ENCODE results near the gene CACNA1D.
A peak's percentile ranks its signal among the peaks of the same experiment; 100 is the strongest.

The CACNA1D gene

DNA sequence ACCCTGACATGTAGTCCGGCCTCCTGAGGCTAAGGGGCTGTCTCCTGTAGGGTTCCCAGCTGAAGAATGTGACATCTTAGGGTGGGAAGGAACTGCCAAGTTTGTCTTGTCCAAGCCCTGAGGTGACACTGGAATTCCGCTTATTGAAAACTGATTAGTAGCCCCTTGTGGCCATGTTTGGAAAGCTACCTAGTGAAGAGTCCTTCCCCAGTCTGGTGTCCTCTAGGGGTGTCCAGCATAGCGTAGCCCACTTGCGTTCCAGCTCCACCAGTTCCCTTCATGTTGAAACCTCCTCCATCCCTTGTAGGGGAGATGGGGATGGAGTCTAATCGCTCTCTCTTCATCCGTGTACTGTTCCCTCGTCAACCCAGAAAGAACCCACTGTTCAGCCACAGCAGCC, 272.3 kb downstream of the CACNA1D start:
- DNase-seq: no peak

DNA sequence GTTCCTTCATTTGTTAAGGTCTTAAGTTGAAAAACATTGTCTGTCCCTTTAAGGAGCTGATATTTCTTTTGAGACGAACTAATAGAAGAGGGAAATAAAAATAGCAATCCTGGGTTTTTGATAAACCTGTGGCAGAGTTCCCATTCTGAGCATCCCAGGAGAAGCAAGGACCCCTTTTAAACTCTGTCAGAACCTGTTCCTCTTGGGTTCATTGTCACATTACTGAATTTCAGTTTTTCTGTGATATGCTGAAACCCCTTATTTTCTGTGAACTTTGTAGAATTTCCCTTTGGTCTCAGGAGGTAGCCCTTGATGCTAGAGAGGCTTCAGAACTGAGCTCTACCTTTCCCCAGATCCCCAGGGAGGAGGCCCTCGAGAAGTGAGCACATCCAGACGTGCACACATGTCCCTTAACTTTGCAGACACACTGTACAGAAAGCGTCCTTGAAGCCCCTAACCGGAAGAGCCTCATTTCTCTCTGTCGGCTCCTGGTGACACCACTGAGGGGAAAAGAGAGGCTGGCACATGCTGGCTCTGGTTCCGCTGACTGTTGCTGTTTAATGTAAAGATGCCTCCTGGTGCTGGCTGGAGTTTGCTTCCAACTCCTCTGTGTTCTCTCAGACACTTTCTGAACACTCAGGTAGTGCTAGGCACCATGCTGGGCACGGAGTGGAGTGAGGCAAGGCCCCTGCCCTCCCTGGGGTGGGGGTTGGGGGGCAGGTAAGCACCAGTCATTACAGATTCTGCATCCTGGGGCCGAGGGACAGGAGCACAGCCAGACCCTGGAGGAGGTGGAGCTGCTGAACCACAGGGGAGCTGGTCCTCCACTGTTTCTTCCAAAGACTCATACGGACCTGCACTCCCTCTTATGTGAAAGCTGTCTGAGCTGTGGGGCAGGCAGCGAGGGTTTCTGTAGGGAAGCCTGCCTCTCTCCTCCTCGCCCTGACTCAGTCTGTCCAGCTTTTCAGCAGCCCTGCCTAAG, 274.4 kb downstream of the CACNA1D start:
- no peak for DNase-seq

DNA sequence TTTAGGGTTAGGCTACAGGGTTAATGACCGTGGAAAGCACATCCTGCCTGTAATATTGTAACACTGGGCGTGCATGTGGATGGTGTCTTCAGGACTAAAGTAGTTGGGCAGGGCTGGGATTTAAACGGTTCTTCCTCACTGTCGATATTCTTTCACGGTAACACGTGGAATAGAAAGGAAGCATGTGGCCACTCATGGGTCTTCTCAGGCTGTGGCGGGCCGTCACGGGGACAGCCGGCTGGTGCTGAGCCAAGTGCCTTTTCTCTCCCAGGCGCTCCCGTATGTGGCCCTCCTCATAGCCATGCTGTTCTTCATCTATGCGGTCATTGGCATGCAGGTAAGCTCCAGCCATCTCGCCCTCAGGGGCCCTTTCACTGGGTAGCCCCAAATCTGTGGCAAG, 278.2 kb downstream of the CACNA1D start:
- DNase-seq: no peak

DNA sequence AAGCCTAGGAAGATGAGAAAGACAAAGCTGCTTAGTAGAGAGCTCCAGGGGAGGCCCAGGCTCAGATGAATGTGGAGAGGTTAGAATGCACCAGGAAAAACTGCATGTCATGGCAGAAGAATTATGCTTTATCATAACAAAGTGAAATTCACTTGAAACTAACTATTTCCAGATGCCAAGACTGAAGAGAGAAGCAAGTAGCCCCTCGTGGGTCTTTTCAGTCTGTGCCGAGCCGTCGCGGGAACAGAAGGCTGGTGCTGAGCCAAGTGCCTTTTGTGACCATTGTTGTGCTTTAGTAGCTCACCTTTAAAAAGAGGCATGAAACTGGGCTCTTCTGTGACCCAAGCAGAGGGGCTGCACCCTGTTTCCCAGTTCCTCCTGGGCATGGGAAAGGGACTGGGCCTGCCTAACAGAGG, 278.6 kb downstream of the CACNA1D start:
- DNase-seq: no peak

DNA sequence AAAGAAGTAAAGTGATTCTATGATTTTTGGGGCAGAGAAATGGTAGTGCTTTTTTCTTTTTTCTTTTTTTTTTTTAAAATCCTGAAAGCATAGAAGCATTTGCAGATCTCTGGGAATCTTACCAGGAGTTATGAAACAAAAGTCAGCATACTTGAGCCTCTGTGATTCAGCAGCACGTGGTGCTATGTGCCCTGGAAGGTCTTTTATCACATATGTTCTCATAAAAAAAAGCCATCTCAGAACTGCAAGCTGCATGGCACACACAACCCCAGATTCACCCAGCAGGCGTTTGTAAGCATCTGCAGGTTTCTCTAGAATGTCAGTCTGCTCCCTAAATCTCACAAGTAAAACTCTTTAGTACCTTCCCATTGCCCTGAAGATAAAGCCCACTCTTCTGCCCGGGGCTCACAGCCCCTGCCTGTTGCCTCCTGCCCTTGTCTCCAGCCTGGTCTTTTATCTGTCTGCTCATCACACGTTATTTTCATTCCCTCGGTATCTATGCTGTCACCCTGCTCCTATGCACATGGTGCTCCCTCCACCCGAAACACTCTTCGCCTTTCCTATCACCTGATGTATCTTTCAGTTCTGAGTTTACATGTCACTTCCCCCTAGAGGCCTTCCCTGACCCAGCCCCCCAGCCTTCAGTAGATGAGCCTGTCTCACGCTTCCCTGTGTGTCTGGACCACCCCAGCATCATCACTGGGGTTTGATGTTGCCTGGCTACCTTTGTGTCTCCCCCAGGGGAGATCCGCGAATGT, 279.4 kb downstream of the CACNA1D start:
- DNase-seq: no peak

DNA sequence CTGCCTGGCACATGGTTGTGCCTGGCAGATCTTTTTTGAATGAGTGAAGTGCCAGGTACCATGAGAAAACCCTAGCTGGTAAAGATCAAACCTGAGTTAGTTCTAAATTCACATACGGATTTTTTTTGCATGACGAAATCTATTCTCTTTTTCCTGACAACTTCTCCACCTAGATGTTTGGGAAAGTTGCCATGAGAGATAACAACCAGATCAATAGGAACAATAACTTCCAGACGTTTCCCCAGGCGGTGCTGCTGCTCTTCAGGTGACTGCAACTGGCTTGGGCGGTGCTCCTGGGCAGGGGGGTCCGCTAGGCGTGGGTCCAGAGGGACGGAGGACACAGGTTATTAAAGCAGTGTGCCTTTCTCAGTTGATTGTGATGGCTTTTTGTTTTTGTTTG, 280.0 kb downstream of the CACNA1D start:
- no peak for DNase-seq

DNA sequence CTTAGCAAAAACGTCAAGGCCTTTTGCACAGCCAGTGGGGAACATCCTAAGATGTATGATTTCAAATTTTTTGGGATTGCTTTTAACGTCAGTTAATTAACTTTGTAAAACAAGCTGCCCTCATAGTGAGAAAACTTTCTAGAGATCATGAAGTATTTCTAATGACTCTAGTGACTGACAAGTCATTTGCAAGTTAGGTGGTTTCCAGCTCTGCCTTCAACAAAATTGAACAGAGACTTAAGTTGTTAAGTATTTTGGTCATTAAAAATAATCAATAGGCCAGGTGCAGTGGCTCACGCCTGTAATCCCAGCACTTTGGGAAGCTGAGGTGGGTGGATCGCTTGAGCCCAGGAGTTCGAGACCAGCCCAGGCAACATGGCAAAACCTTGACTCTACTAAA, 280.6 kb downstream of the CACNA1D start:
- no peak for DNase-seq

DNA sequence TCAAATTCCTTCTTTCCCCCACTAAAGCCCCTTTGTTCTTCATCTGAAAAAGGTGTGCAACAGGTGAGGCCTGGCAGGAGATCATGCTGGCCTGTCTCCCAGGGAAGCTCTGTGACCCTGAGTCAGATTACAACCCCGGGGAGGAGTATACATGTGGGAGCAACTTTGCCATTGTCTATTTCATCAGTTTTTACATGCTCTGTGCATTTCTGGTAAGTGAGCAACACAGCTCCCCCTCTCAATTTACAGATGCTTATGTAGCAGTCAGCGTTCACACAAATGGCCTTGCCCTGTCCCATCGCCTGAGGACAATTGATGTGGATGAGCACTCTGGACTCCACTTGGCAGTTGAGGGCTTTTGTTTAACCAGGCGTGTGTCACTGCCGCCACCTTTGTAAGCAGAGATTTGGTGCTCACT, 281.4 kb downstream of the CACNA1D start:
- DNase-seq: no peak

DNA sequence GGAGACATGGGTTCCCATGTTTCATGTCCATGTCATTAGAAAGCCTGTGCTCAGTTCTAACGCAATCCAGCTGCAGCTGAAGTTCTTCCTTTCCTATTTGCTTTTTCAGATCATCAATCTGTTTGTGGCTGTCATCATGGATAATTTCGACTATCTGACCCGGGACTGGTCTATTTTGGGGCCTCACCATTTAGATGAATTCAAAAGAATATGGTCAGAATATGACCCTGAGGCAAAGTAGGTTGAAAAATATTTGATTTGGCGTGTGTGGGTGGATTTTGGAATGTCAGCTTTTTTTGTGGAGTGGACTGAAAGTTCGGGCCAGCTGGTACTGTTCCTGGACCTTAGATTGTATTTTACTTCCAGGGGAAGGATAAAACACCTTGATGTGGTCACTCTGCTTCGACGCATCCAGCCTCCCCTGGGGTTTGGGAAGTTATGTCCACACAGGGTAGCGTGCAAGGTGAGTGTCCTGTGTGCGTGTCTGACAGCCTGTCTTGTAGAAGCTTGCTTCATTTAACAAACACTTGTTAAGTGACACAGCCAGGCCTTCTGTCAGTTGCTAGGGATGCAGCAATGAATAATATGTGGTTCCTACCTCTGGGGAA, 282.2 kb downstream of the CACNA1D start:
- DNase-seq: no peak

DNA sequence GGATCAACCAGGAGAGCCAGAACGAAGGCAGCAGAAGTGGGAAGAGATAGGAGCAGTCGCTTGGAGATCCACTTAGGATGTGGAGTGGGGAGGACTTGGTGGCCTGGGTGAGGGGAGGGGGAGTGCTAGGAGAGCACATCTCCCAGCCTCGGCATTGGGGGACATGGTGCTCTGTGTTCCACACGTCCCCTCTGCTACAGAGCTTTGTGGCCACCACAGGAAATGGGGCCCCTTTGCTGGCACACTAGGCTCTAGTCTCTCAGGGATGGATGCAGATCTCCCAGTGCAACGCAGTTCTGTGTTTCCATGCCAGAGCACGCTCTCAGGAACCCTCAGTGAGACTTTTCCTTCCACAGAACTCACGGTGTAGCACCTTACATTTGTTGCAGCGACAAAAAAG, 283.1 kb downstream of the CACNA1D start:
- DNase-seq: no peak

DNA sequence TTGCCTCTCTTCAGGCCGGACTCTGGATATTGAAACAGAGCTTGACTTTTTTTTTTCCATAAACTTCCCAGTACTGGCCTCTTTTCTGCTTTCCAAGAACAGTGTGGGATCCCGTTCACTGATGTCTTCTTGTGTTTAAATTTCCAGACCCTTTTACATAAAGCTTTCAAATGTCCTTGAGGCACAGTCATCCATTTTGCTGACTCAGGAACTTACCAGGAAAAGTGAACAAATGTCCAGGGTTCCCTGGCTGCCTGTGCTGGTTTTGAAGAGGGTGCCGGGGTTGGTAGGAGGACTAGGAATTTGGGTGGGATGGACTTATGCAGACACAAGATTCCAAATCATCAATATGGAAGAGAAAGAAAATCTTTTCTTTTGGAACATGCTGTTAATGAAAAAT, 283.7 kb downstream of the CACNA1D start:
- no peak for DNase-seq

DNA sequence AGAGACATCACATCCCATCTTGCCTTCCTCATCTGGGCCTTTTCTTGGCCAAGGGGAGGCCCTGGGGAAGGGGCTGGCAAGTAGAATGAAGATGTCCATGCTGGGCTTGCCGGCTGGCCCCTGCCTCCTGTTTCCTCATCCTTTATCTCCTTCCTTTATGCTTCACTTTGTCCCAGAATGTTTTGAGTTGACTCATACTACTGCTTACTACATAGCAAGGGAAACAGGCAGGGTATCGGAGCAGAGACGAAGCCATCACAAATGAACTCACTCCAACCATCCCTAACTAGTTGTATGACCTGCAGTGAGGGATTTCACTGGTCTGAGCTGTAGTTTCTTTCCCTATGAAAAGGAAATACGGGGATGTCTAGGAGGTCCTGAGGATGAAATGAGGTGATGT, 285.8 kb downstream of the CACNA1D start:
- DNase-seq: no peak

DNA sequence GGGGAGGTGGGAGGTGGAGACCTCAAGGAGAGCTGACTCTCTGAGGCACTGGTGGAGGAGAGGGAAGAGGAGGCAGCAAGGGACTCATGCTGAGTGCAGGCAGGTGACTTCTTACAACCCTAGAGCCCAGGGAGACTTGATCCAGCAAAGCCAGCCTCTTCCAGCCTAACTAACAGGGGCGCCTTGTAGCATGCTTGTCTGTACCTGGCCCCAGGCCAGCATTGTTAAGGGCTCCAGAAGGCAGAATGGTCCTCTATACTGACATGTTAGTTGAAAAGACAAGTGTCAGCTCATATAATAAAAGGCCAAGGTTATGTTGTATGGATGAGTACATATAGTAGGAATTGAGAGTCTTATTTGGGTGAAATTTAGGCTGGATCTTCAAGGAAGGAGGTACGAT, 286.4 kb downstream of the CACNA1D start:
- no peak for DNase-seq

DNA sequence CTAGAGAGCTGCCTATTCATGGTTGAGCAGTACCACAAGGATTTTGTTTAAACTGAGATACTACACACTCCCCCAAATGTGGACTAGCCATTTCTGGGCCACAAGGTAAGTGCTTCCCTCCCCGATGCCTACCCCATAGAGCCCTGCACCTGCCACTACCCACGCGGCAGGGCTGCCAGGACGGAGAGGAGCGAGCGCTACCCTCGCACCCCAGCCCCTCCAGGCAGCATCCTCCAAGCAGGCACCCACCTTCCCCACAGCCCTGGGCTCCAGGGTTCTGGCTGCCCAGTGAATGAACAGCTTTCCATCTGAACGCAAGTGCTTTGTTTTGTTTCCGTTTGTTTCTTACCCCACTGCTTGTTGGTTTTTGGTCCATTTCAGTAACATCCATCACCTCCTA, 292.6 kb downstream of the CACNA1D start:
- no peak for DNase-seq

DNA sequence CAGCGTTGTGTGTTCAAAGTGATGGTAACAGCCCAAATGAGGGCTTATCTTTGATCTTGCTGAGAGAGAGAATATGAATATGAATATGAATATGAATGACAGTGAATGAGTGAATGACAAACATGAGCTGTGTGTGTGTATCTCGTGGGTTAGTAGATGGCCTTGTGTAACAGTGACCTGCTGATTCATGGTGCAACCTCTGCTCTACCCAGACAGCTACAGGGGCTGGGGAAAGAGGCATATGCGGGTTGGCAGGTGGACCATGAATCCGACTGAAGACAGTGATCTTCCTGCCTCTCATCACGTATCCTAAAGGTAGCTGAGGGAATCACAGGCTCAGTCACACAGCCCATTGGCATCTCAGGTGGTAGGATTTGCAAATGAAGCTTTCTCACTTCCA, 293.6 kb downstream of the CACNA1D start:
- no peak for DNase-seq

DNA sequence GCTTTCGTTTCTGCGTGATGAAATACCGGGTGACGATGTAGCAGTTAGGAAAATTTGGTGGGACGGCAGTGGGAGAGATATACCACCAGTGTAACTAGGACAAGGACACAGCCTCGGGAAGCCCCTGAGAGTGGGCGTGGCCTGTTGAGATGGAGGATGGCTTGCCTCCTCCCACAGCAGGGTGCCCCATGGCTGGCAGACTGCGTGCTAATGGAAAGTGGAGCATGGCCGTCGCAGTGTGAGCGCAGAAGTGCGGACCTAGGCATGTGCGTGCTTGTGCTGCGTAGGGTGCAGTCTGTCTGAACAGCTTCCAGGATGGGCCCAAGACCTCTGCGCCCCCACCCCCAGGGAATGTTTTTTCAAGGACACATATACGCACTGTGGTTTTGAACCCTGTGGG, 295.0 kb downstream of the CACNA1D start:
- DNase-seq: no peak

DNA sequence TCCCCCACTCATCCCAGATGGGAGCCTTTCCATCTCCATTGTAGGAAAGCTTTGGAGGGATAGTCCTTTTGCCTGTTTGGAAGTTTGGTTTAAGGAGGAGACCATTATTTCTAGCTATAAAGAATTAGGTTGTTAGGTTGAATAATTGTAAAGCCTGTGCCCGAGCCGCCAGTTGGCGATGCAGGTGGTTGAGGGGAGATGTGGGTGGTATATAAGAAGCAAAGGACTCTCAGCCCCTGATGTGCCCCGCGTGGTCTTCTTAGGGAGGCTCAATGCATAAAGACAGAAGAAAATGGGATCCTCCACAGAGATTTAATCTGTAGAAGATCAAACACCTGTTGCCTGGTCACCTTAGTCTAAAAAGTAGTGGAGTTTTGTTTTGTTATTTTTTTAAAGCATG, 296.1 kb downstream of the CACNA1D start:
- no peak for DNase-seq

DNA sequence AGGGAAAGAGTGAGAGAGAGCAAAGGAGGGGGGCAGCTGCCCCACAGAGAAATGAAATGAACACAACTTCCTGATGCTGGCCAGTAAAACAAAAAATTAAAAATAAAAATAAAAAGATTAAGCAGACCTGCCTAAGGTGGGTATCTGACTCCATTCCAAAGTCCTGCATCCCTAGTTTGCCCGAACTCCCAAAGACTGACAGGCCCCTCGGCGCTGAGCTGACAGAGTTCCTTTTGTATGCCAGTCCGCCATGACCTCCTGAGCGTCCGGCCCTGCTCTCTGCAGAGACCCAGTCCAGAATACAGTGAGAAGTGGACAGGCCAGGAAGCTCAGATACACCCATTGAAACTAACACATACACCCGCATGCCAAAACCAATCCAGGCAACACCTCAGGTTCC, 296.9 kb downstream of the CACNA1D start:
- DNase-seq: no peak

DNA sequence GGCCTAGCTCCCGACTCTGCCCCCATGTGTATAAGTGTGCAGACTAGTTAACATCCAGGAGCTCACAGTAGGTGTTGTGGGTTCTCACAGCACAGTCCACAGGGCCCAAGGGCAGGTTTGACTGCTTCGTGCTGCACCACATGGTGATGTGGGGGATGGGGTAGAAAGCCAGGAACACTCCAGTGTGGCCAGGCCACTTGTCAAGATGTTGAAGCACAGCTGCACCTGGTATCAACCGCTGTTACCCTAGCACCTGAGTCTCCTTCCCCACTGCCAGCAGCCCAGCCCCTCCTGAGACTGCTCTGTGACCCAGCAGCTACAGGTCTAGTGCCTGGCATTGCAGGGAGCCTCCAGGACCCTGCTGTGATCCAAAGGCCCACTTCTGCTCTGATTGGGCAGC, 298.5 kb downstream of the CACNA1D start:
- DNase-seq: no peak

DNA sequence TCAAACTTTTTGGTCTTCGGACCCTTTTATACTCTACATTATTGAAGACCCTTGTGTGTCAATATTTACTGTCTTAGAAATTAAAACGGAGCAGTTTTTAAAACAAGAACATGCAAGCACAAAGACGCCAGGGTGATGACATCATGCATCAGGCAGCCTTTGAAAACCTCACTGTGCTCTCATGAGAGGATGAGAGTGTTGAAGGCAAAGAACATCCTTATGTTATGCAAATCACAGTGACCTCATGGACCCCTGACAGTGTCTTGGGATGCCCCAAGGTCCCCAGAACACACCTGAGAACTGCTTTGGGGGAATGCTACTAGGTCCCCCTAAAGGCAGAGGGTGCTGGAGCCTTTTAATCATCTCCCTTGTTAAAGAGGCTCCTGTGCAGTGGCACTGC, 300.2 kb downstream of the CACNA1D start:
- DNase-seq: no peak

DNA sequence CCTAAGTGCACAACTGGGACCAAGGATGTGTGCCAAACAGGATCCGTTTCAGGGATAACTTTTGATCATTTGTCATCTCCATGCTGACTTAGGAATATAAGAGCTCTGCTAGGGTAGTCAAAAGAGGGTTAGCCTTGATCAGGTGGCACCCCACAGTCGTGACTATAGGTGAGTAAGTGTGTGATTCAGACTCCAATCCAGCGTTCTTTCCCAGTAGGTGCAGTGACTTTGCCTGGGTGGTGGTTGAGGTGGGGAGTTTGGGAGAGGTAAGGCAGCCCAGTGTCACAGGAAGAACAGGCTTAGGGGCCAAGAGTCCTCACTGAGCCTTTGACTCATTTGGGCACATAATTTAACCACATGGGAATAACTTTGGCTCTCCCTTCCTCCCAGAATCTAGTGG, 300.8 kb downstream of the CACNA1D start:
- DNase-seq: no peak

DNA sequence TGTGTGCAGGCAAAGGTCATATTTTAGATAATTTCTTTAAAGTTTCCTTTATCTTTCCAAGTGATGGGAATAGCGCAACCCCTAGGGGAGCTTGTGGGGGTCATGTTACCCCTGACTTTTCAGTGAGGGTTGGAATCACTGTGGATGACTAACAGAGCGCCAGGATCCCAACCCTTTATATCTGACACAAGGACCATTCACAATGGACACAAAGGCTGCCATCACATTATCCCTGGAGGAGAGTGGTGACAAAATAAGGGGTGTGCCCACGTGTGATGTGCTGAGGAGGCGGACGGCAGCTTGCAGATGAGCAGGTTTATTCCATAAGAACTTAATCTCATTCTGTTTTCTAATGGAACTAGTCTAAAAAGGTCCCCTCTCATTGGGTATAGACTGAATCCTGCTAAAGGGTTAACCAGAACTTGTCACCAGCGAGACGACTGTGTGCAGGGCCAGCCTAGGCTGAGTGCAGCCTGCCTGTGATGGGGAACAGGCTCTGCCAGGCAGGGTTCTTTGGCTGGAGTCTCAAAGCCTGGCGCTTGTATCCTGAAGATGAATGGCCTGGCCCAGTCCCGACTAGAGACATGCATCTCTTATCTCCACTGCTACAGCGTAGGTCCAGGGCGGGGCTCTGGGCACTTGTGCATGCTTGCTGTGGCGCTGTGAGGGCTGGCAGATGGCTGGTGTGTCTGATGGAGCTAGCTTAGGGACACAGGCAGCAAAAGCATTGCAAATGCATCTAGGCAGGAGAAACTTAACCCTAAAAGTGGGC, 301.6 kb downstream of the CACNA1D start:
- peak; percentile 94 for DNase-seq

DNA sequence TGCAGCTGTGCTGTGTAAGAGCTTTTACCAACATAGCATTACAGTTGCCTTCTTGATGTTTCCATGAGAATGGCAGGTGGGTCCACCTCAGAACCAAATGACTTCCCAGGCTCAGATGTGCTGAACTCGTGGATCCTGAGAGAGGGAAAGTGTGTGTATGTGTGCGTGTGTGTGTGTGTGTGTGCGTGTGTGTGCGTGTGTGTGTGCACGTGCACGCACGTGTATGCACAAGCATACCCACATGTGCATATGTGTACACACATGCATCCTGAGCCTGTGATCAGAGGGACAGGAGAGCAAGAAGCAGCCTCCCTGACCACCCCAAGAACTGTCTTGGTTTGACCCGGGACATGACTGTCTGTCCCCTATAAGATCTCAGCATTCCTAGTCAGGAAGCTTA, 303.7 kb downstream of the CACNA1D start:
- no peak for DNase-seq
